GM11168 (cell line): ENCODE results near the gene PIEZO1.

ENCODE experiments used
- in situ Hi-C: fragments of 300-500 bp; cut with MboI; formaldehyde crosslinking; loops from one replicate; pipeline ENCODE4 v1.12.0; 2022; ENCODE audit warnings: low sequenced_read_pairs; ENCODE audit not compliant: unreplicated experiment

The PIEZO1 gene

DNA sequence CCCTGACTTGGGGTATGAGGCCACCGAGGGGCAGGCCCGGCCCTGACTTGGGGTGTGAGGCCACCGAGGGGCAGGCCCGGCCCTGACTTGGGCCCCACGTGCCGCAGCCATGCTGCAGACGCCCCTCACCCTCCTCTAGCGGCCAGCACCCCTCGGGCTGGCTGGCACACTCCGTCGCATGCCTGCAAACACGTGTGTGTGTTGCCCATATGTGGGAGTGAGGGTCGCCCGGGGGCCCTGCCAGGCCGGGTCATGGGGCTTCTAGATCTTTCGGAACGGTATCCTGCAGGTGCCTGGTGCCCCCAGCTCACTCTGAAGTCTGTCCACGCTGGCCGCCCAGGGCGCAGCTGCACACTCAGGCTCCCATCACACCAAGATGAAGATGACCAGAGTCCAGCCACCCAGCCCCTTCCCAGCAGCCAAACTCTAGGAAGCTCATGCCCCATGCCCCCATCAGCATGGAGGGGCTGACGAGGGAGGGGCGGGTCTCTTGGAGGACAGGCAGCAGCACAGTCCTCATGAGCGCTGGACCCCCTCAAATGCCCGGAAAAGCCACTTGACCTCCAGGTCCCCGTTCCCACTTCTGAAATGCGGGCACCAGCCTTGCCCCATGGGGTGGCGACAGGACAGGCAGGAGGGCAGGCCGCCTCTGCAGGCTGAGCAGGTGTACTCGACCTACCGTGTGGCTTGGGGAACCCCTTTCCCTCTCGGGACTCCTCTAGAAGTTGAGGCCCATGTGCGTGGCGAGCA is 44.9 kb downstream of the PIEZO1 start:
- in situ Hi-C loops = loop anchor here (10.0 kb wide), 1 partner anchor 45 kb away; the partner anchor contains the start of gene PIEZO1

DNA sequence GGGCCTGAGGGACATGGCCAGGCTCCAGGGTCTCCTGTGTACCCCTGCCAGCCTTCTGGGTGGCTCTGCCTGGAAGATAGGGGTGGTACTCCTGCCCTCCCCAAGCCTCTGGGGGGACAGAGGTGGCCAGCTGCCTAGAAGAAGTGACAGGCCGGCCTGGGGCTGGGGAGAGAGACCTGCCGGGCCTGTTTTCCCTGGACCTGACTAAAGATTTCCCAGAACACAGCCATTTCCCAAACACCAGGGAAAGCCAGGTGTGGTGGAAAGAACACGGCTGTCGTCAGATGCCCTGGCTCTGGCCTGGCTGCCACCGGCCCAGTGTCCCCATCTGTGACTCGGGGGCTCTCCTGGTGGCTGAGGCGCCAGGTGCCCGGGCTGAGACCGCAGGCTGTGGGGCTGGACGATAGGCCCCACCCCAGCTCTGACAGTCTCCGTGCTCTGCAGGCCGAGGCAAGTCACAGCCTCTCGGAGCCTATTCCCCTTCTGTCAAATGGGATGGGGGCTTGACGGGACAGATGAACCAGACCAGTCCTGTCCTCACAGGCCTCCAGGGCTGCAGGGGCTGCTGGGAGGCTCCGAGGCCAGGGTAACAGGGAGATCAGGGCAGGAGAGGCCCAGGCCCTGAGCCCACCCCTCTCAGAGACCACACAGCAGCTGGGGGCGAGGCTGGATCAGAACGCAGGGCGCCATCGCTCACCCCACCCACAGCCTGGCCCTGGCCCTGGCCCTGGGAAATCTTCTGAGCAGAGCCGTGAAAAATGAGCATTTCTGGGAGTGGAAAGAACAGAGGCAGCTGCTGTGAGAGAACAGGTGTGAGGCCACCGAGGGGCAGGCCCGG is 45.7 kb downstream of the PIEZO1 start:
- in situ Hi-C loops = loop anchor here (10.0 kb wide), 1 partner anchor 45 kb away; the partner anchor contains the start of gene PIEZO1

DNA sequence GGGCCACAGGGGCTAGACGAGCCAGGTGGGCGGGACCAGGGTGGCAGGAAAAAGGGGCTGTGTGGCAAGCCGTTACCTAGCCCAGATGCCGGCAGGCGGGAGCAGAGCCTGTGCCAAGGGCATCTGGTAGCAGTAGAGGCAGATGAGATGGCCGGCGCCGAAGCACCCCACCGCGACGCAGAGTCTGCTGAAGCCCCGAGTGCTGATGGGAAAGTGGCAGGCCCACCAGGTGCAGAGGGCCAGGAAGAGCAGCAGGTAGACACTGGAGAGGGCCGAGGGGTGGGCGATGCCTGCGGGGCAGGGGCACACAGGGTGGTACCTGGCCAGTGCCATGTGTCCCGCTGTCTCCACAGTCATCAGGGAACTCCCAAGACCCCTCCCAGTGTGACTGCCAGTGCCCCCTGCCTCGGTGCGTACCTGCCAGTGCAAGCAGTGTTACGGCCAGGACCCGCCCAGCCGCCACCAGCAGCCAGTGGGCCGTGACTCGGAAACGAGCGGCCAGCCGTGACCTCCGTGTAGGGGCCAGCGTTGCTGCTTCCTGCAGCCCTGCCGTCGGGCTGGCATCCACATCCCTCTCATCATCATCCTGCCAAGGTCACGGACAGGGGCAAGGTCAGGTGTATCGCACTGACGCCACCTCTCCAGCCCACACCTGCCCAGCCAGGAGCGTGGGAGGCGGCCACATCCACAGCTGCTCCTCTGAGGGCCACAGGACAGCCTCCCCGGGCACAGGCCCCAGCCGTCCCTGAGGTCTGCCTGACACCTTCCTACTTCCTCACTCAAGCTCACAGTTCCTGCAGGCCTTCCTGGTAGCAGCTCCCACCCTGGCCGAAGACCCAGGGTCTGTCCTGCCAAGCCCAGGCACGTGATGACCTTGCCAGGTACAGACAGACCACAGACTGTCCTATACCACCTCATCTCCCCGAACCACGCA is 46.6 kb downstream of the PIEZO1 start:
- in situ Hi-C loops = loop anchor here (10.0 kb wide), 1 partner anchor 46 kb away; the partner anchor contains the start of gene PIEZO1

DNA sequence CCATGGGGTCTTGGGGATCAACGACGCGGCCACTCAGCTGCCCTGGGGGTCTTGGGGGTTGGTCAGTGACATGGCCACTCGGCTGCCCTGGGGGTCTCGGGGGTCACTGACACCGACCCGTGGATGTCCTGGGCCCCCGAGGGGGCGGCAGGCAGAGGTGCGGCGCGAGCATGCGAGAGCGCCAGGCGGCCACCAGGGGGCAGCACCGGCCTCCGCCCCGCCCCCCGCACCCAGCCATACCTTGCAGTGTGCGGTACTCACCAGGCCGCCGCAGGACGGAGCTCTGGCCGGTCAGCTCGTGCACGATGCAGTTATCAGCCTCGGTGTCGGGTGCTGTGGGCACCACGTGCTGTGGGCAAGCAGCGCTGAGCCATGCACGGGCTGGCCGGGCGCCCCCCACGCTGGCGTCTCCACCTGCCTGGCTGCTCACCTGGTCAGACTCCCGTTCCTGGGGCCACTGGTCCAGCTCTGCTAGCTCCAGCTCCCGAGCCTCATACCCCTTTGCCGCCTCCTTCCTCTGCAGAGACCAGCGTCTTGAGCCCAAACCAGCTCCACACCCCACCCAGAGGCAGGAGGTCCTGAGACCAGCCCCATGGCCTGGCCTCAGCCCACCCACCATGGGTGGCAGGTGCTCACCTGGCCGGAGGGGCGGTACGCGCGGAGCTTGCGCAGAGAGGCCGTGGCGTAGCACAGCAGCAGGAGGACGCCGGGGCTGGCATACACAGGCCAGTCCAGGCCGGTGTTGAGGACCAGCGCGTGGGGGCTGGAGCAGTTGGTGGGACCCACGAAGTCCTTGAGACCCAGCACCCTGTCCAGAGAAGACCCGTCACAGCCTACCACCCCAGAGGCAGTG is 47.5 kb downstream of the PIEZO1 start:
- in situ Hi-C loops = loop anchor here (10.0 kb wide), 1 partner anchor 47 kb away; the partner anchor contains the start of gene PIEZO1

GRCh38 chr16:88736496-88736895 is 48.5 kb downstream of the PIEZO1 start:
- in situ Hi-C loops = loop anchor here (10.0 kb wide), 1 partner anchor 48 kb away; the partner anchor contains the start of gene PIEZO1

DNA sequence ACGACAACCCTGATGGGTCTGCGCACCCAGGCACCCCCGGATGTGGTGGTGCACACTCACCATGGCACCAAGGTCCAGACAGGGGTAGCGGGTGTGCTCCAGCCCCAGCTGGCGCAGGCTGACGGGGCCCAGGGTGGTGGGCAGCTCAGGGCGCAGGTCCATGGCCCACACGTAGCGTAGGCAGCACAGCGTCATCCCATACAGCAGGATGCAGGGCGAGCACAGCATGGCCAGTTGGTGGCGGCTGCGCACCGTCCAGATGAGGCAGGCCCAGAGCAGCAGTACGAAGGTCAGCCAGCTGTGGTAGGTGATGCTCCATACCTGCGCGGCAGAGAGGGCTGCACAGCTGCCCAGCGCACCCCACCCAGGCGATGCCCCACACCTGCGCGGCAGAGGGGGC is 48.9 kb downstream of the PIEZO1 start:
- in situ Hi-C loops = loop anchor here (10.0 kb wide), 1 partner anchor 49 kb away; the partner anchor contains the start of gene PIEZO1

GRCh38 chr16:88735616-88736015 is 49.4 kb downstream of the PIEZO1 start:
- in situ Hi-C loops = loop anchor here (10.0 kb wide), 1 partner anchor 49 kb away; the partner anchor contains the start of gene PIEZO1

DNA sequence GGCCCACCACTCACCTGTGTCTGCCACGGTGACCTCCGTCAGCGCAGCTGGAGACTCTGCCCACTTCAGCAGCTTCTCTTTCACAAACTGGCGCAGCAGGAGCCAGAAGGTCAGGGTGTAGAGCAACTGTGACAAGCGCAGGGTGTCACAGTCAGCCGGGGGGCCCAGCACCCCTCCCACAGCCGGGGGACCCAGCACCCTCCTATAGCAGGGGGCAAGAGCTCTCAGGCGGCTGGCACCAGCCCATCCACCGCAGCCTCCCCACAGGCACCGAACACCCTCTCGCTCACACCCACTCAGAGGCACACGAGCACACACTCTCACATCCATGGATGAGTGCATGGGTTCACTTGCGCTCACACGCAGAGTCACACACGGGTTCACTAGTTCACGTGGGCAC is 49.9 kb downstream of the PIEZO1 start:
- in situ Hi-C loops = loop anchor here (10.0 kb wide), 1 partner anchor 50 kb away; the partner anchor contains the start of gene PIEZO1

GRCh38 chr16:88734361-88734728 is 50.7 kb downstream of the PIEZO1 start:
- in situ Hi-C loops = loop anchor here (10.0 kb wide), 1 partner anchor 50 kb away; the partner anchor contains the start of gene PIEZO1

GRCh38 chr16:88733630-88734360 is 51.2 kb downstream of the PIEZO1 start:
- in situ Hi-C loops = loop anchor here (10.0 kb wide), 1 partner anchor 51 kb away; the partner anchor contains the start of gene PIEZO1

GRCh38 chr16:88732961-88733294 is 52.1 kb downstream of the PIEZO1 start:
- in situ Hi-C loops = loop anchor here (10.0 kb wide), 1 partner anchor 52 kb away; the partner anchor contains the start of gene PIEZO1

DNA sequence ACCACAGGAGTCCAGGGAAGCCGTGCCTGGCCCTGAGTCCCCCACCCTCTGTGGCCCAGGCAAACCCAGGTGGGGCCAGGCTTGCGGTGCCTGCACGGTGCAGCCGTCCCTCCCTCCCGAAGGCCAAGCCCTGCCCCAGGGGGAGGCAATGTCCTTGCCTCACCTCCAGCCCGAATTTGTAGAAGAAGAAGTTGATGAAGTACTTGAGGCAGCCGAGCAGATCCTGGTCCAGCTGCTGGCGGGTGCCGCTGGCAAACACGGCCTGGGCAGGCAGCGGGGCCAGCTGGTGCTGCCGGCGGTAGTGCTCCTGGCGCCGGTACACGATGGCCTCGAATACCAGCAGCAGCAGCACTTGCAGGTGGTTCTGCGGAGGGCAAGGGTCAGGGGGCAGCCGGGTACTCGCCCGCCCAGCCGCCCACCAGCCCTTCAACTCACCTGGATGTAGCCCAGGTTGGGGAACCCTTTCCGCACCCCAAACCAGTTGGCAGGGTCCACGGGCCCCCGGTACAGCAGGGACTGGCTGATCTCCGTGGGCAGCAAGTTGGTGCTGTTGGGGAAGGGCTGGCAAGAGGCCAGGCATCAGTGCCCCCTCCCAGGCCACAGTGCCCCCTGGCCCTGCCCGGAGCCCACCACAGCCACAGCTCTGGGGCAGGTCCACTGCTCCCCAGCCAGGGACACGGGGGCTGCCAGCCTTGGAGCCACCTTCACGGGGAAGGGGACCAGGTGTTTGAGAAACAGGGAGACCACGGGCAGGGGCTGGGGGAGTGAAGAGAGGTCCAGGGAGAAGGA is 52.7 kb downstream of the PIEZO1 start:
- in situ Hi-C loops = loop anchor here (10.0 kb wide), 1 partner anchor 52 kb away; the partner anchor contains the start of gene PIEZO1

- in situ Hi-C loops = loop anchor here (10.0 kb wide), 1 partner anchor 53 kb away; the partner anchor contains the start of gene PIEZO1
Measured at GRCh38 chr16:88731699-88732098, 53.3 kb downstream of the PIEZO1 start.

GRCh38 chr16:88730632-88731607 is 54.1 kb downstream of the PIEZO1 start:
- in situ Hi-C loops = loop anchor here (10.0 kb wide), 1 partner anchor 54 kb away; the partner anchor contains the start of gene PIEZO1

GRCh38 chr16:88727871-88728270 is 57.1 kb downstream of the PIEZO1 start:
- in situ Hi-C loops = no loop called here

GRCh38 chr16:88726981-88727380 is 58.0 kb downstream of the PIEZO1 start:
- in situ Hi-C loops = no loop called here
